ENCODE results near the gene SLC2A8. TPM values are rescaled to one million over a fixed set of nuclear protein-coding genes. Genes with fewer than 3 reads are reported as not detected.

SLC2A8 gene
- total and polyA plus RNA-seq, 12 donors = 17.1 to 121 (median 62.0) TPM

DNA sequence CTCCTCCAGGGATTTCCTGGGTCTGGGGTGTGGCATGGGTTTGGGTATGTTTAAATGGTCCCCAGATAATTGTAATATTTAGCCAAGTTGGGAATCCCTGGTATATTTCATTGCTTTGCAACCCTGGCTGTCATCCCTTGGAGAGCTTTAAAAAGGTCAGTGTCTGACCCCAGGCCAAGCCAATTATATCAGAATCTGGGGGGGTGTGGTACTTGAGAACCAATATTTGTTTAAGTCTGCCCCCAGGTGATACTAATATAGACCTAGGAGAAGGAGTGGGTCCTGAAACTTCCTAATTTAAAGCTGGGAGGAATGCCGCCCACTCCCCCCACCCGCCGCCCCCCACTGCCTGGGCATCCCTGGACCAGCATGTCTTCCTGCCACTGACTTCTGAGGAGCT, 38.2 kb upstream of the SLC2A8 start:
- H3K4me3 ChIP-seq = no peak overlapping the region
- H3K36me3 ChIP-seq (replicated peaks in 1 of 2) = peaks cover 0 to 24% of the 10 kb centered on the region in 2 donors
- no peak overlapping the region for H3K27ac ChIP-seq
- no peaks in the 10 kb centered on the region for H3K27me3 ChIP-seq
- intact Hi-C loops (cut with DNase I) = no loop called here
- TF ChIP-seq, protein P1, sequence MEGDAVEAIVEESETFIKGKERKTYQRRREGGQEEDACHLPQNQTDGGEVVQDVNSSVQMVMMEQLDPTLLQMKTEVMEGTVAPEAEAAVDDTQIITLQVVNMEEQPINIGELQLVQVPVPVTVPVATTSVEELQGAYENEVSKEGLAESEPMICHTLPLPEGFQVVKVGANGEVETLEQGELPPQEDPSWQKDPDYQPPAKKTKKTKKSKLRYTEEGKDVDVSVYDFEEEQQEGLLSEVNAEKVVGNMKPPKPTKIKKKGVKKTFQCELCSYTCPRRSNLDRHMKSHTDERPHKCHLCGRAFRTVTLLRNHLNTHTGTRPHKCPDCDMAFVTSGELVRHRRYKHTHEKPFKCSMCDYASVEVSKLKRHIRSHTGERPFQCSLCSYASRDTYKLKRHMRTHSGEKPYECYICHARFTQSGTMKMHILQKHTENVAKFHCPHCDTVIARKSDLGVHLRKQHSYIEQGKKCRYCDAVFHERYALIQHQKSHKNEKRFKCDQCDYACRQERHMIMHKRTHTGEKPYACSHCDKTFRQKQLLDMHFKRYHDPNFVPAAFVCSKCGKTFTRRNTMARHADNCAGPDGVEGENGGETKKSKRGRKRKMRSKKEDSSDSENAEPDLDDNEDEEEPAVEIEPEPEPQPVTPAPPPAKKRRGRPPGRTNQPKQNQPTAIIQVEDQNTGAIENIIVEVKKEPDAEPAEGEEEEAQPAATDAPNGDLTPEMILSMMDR (IDR thresholded peaks at IDR 0.05) = no peak
- no peak for TF ChIP-seq POLR2A (IDR thresholded peaks at IDR 0.05)
- no peaks in the 10 kb centered on the region for H3K4me1 ChIP-seq (replicated peaks in 1 of 2)
- DNase-seq = no peak
- no peaks in the 10 kb centered on the region for H3K9me3 ChIP-seq (replicated peaks in 1 of 3)
- WGBS, 4 donors = 93 to 98% (median 95%) methylated on average over 3 of the region's 3 CpGs; no CpG with 5 or more reads in 1 of the 4 donors

GRCh38 chr9:127360250-127360649, 36.7 kb upstream of the SLC2A8 start:
- 77 to 85% (median 81%) methylated on average over 8 of the region's 8 CpGs for WGBS, 4 donors
- intact Hi-C loops (cut with DNase I) = no loop called here

DNA sequence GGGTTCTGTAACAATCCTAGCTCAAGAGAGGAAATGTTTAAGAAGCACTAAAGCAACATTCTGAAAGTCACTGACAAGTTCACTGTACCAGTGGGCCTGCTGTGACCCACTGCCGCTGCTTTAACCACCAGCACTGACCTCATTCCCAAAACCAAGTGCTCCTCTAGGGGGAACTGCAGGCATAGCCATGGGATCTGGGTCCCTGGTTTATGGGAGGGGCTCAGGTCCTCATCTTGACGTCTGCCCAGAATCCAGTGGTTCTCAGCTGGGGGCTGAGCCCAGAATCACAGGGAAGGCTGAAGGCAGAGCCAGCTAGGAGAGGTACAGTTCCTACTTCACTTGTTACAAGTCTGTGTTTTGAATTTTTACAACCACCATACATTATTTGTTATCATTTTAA, 36.1 kb upstream of the SLC2A8 start:
- Histone ChIP-seq H3K4me1 (replicated peaks in 1 of 2) (no peaks in the 10 kb centered on the region), H3K4me3 (no peak overlapping the region), H3K27me3 (no peaks in the 10 kb centered on the region), H3K36me3 (replicated peaks in 1 of 2) (peaks cover 0 to 29% of the 10 kb centered on the region in 2 donors), H3K9me3 (replicated peaks in 1 of 3) (no peaks in the 10 kb centered on the region), H3K27ac (no peak overlapping the region)
- DNase-seq = peak in 5 of 7 donors; percentile 10 to 62 (median 46)
- WGBS, 4 donors = 33 to 52% (median 45%) methylated on average over 2 of the region's 2 CpGs
- intact Hi-C loops (cut with DNase I) = no loop called here
- no peak for TF ChIP-seq POLR2A (IDR thresholded peaks at IDR 0.05)
- TF ChIP-seq, protein P1 (IDR thresholded peaks at IDR 0.05) = peak in 4 of 6 experiments; percentile 21 to 29 (median 24)

More at GRCh38 chr9:127360250-127360649, 36.7 kb upstream of the SLC2A8 start:
- Histone ChIP-seq H3K27me3 (no peaks in the 10 kb centered on the region), H3K4me1 (replicated peaks in 1 of 2) (no peaks in the 10 kb centered on the region), H3K4me3 (no peak overlapping the region), H3K27ac (no peak overlapping the region), H3K9me3 (replicated peaks in 1 of 3) (no peaks in the 10 kb centered on the region), H3K36me3 (replicated peaks in 1 of 2) (peaks cover 0 to 32% of the 10 kb centered on the region in 2 donors)
- TF ChIP-seq, protein P1 (IDR thresholded peaks at IDR 0.05) = no peak
- TF ChIP-seq POLR2A (IDR thresholded peaks at IDR 0.05) = no peak
- no peak for DNase-seq

GRCh38 chr9:127361561-127361960, 35.4 kb upstream of the SLC2A8 start:
- Histone ChIP-seq H3K27ac (no peak overlapping the region), H3K4me3 (no peak overlapping the region), H3K27me3 (no peaks in the 10 kb centered on the region), H3K36me3 (replicated peaks in 1 of 2) (peaks cover 0 to 22% of the 10 kb centered on the region in 2 donors), H3K4me1 (replicated peaks in 1 of 2) (no peaks in the 10 kb centered on the region), H3K9me3 (replicated peaks in 1 of 3) (no peaks in the 10 kb centered on the region)
- intact Hi-C loops (cut with DNase I) = no loop called here
- peak in 2 of 7 donors; percentile 5 to 41 for DNase-seq
- TF ChIP-seq, protein P1 (IDR thresholded peaks at IDR 0.05) = no peak
- no peak for TF ChIP-seq POLR2A (IDR thresholded peaks at IDR 0.05)
- 67 to 72% (median 70%) methylated on average over 2 to 3 of the region's 3 CpGs for WGBS, 4 donors

Measured in adrenal gland (tissue), 12 donors.